K562 (cell line): ENCODE measurements around the gene SMAD3. TPM values are rescaled to one million over a fixed set of nuclear protein-coding genes. Genes with fewer than 3 reads are reported as not detected.

Experiments used
- ATAC-seq: fragments of 200-7000 bp; cut with Tn5 transposase; 3 replicates; pipeline ENCODE4 v1.9.1; 2020; ENCODE audit warnings: moderate library complexity
- BruUV-seq: library from RNA; stranded (reverse); fragments of 400-500 nt; replicated peaks from 2 replicates; lab custom pipeline; 2021; lab: Mats Ljungman, UMichigan
- CTCF ChIA-PET: fragments of 300-600 bp; formaldehyde crosslinking; extraction: SDS; loops from one replicate; lab custom pipeline; 2021; ENCODE audit warnings: low intra/inter-chr PET ratio; lab: Yijun Ruan, JAX
- POLR2A ChIA-PET: fragments of 300-600, 350-650 bp; sonication (Branson Sonifier 250); formaldehyde crosslinking; extraction: SDS; loops from one replicate; lab custom pipeline; 2021; ENCODE audit warnings: antibody characterized with exemption, inconsistent platforms; lab: Yijun Ruan, JAX
- DNase-seq, 4 experiments: peaks; one replicate each; pipeline versions ENCODE4 v3.0.0 to v3.0.0-alpha.2; 2011 to 2018; ENCODE audit warnings: low spot score in 3 of 4, mixed read lengths in 3 of 4; ENCODE audit errors: extremely low read depth in 1 of 4
- FAIRE-seq: peaks from 2 replicates; lab custom pipeline; 2011; peaks lifted over from hg19 to GRCh38; lab: Jason Lieb, UNC
- H2AFZ ChIP-seq: 2 replicates; pipeline ENCODE4 v1.6.0; 2011; ENCODE audit warnings: low read depth, low read length, control low read depth, inconsistent platforms
- H3K27ac ChIP-seq: fragments of 200-600 bp; 3 replicates; pipeline ENCODE4 v1.8.0; 2011; ENCODE audit warnings: low read depth, mild to moderate bottlenecking, control low read depth, inconsistent platforms, low read length, moderate library complexity, mixed read lengths; ENCODE audit errors: extremely low read depth
- H3K27me3 ChIP-seq, 2 experiments: fragments of 300-600 bp in 1 of 2; 2 replicates in 1 of 2; 3 replicates in 1 of 2; pipeline versions ENCODE4 v1.6.0 to v1.8.0; 2011; ENCODE audit warnings: inconsistent platforms in 2 of 2, low read length in 2 of 2, mild to moderate bottlenecking in 1 of 2, mixed read lengths in 1 of 2, moderate library complexity in 1 of 2; ENCODE audit not compliant: control insufficient read depth in 2 of 2, insufficient read depth in 2 of 2
- H3K36me3 ChIP-seq: fragments of 300-600 bp; 3 replicates; pipeline ENCODE4 v1.8.0; 2011; ENCODE audit warnings: mild to moderate bottlenecking, low read length, inconsistent platforms; ENCODE audit not compliant: control insufficient read depth, insufficient read depth
- H3K4me1 ChIP-seq, 2 experiments: fragments of 200-600 bp in 1 of 2; replicated peaks in 1 of 2; 2 replicates in 1 of 2; 3 replicates in 1 of 2; pipeline versions ENCODE4 v1.5.1 to v1.8.0; 2011; ENCODE audit warnings: inconsistent platforms in 2 of 2, low read length in 2 of 2, mild to moderate bottlenecking in 1 of 2, mixed read lengths in 1 of 2, moderate library complexity in 1 of 2; ENCODE audit not compliant: control insufficient read depth in 2 of 2, insufficient read depth in 2 of 2
- H3K4me2 ChIP-seq: 2 replicates; pipeline ENCODE4 v1.6.1; 2011; ENCODE audit warnings: low read length, control low read depth, inconsistent platforms, mixed read lengths; ENCODE audit not compliant: insufficient read depth
- H3K4me3 ChIP-seq: fragments of 200-600 bp; sonication (generic), shearing (Covaris generic); 2 replicates; pipeline ENCODE4 v1.5.1; 2016; ENCODE audit warnings: control low read depth, inconsistent platforms
- H3K79me2 ChIP-seq: fragments of 200-600 bp; 3 replicates; pipeline ENCODE4 v1.8.0; 2011; ENCODE audit warnings: low read length, inconsistent platforms; ENCODE audit not compliant: control insufficient read depth, insufficient read depth
- H3K9ac ChIP-seq, 2 experiments: 2 replicates each; pipeline versions ENCODE4 v1.6.0 to v1.6.1; 2011; ENCODE audit warnings: low read depth in 2 of 2, low read length in 2 of 2, control low read depth in 1 of 2, inconsistent platforms in 1 of 2, mild to moderate bottlenecking in 1 of 2, mixed read lengths in 1 of 2; ENCODE audit not compliant: insufficient read depth in 1 of 2
- H3K9me1 ChIP-seq: one replicate; pipeline ENCODE4 v1.6.0; 2011; ENCODE audit warnings: inconsistent platforms, mild to moderate bottlenecking, low read length, moderate library complexity; ENCODE audit not compliant: control insufficient read depth, insufficient read depth
- H3K9me3 ChIP-seq: replicated peaks from 2 replicates; pipeline ENCODE4 v1.5.1; 2011; ENCODE audit warnings: low read depth, low read length, inconsistent platforms; ENCODE audit not compliant: control insufficient read depth, insufficient read depth
- H4K20me1 ChIP-seq: replicated peaks from 2 replicates; pipeline ENCODE4 v1.6.1; 2011; ENCODE audit warnings: low read length, inconsistent platforms, mixed read lengths; ENCODE audit not compliant: control insufficient read depth, insufficient read depth
- BACH1 ChIP-seq: fragments of 200-800 bp; sonication (Bioruptor generic); IDR thresholded peaks from 2 replicates; pipeline ENCODE4 v1.6.1; 2016; ENCODE audit warnings: missing genetic modification characterization, missing compliant biosample characterization
- CXXC5 ChIP-seq: fragments of 250-450 bp; sonication (Bioruptor Pico); IDR thresholded peaks from 2 replicates; pipeline ENCODE4 v1.8.0; 2022; ENCODE audit warnings: inconsistent platforms, mild to moderate bottlenecking, moderate library complexity
- EWSR1 ChIP-seq: fragments of 450-650 bp; IDR thresholded peaks from 2 replicates; pipeline ENCODE4 v1.6.1; 2018; ENCODE audit warnings: borderline replicate concordance, mild to moderate bottlenecking, low read depth, moderate library complexity; ENCODE audit not compliant: partially characterized antibody
- HCFC1 ChIP-seq: IDR thresholded peaks from 2 replicates; pipeline ENCODE4 v1.6.1; 2012; ENCODE audit warnings: low read depth, low read length, improper control_type of control experiment
- HES1 ChIP-seq: fragments of 450-650 bp; IDR thresholded peaks from 2 replicates; pipeline ENCODE4 v1.6.1; 2016; ENCODE audit warnings: low read depth, mild to moderate bottlenecking, moderate library complexity
- IRF2 ChIP-seq: sonication (generic); formaldehyde crosslinking; IDR thresholded peaks from 2 replicates; pipeline ENCODE4 v1.8.1; 2022; ENCODE audit warnings: mild to moderate bottlenecking, missing genetic modification reagents
- PHF20 ChIP-seq: fragments of 450-650 bp; IDR thresholded peaks from 2 replicates; pipeline ENCODE4 v1.6.1; 2018; ENCODE audit not compliant: partially characterized antibody
- RFX5 ChIP-seq: IDR thresholded peaks from 2 replicates; pipeline ENCODE4 v1.6.1; 2011; ENCODE audit warnings: low read depth, mild to moderate bottlenecking, improper control_type of control experiment, low read length
- STAT5A ChIP-seq: IDR thresholded peaks from 2 replicates; pipeline ENCODE4 v1.6.1; 2012; ENCODE audit warnings: low read length, inconsistent platforms, borderline replicate concordance
- TGIF2 ChIP-seq: sonication (generic); formaldehyde crosslinking; IDR thresholded peaks from 2 replicates; pipeline ENCODE4 v1.8.1; 2022; ENCODE audit warnings: mild to moderate bottlenecking, missing genetic modification reagents, moderate library complexity
- THAP12 ChIP-seq: fragments of 250-450 bp; sonication (Bioruptor Pico); IDR thresholded peaks from 2 replicates; pipeline ENCODE4 v1.9.0; 2021; ENCODE audit warnings: mild to moderate bottlenecking, inconsistent platforms
- ZNF311 ChIP-seq: fragments of 250-450 bp; sonication (Bioruptor Pico); IDR thresholded peaks from 2 replicates; pipeline ENCODE4 v1.4.0; 2020; ENCODE audit warnings: mild to moderate bottlenecking, moderate library complexity
- ZNF699 ChIP-seq: fragments of 250-450 bp; sonication (Bioruptor Pico); IDR thresholded peaks from 2 replicates; pipeline ENCODE4 v1.8.0; 2021; ENCODE audit warnings: mild to moderate bottlenecking, moderate library complexity; ENCODE audit not compliant: insufficient replicate concordance
- WGBS: fragments of 100-300 bp; shearing (Covaris generic); methylation state at CpG from one replicate; pipeline ENCODE4 v1.1.6; 2016; ENCODE audit warnings: low coverage, mixed read lengths; ENCODE audit not compliant: insufficient coverage; ENCODE audit errors: missing lambda C conversion rate; 5-methylcytosine and 5-hydroxymethylcytosine counted together
- in situ Hi-C: fragments of 300-500 bp; cut with MboI; formaldehyde crosslinking; loops from 4 replicates; pipeline ENCODE4 v1.15.0; 2018; ENCODE audit warnings: inconsistent platforms, mixed read lengths
- intact Hi-C: fragments of 100-400 bp; cut with micrococcal nuclease; formaldehyde crosslinking; loops from 2 replicates; pipeline ENCODE4 v1.14.2; 2022
- polyA plus RNA-seq, 8 experiments: library from polyadenylated mRNA; depleted of rRNA in 4 of 8; stranded (reverse) in 5 of 8; unstranded in 3 of 8; fragments of >200 nt; fragmentation: Nextera tagmentation in 2 of 8; fragmentation: Illumina TruSeq in 1 of 8; extraction: Ambion mirVana in 2 of 8; extraction: Trizol in 1 of 8; gene quantifications; 2 replicates each; pipeline versions ENCODE4 v1.2.1 to v1.2.3, GENCODE V29; 2011 to 2014; ENCODE audit warnings: inconsistent platforms in 1 of 8, missing spikeins in 1 of 8
- total RNA-seq, 7 experiments: library from RNA; depleted of rRNA in 6 of 7; stranded (reverse); fragments of >200 nt in 6 of 7; fragmentation: Illumina TruSeq in 2 of 7; extraction: Trizol in 2 of 7; gene quantifications; 2 replicates each; pipeline versions ENCODE4 v1.2.1 to v1.2.3, GENCODE V29; 2011 to 2021; ENCODE audit warnings: low replicate concordance in 1 of 7
- TF ChIP-seq, protein P1 (sequence below): fragments of 250-450 bp; sonication (Bioruptor Pico); IDR thresholded peaks from 2 replicates; pipeline ENCODE4 v1.5.0; 2021; ENCODE audit warnings: mild to moderate bottlenecking, borderline replicate concordance
- TF ChIP-seq, protein P2 (sequence below): IDR thresholded peaks from 2 replicates; pipeline ENCODE4 v1.6.1; 2011; ENCODE audit not compliant: insufficient read length; ENCODE audit errors: extremely low read depth

Gene SMAD3
- total and polyA plus RNA-seq, 9 of the 15 experiments (the other 6 are each of a cell fraction or from before 2014, with no cell fraction given), result 4.3 to 39.2 (median 11.1) TPM

GRCh38 chr15:67066959-67067853, 1.8 kb downstream of the SMAD3 start:
- intact Hi-C loops, result loop anchor here (5.0 to 10.0 kb wide), 2 partner anchors 108 to 185 kb away; partner anchors contain the start of genes AAGAB and IQCH
- TF ChIP-seq IRF2 (CRISPR knock-in tag) (no peak), BACH1 (tag) (no peak), EWSR1 (no peak), RFX5 (no peak), HCFC1 (no peak), CXXC5 (no peak; the same call in 1 of the 2 replicates), THAP12 (CRISPR knock-in tag) (no peak), HES1 (no peak), ZNF311 (CRISPR knock-in tag) (no peak), TGIF2 (CRISPR knock-in tag) (no peak), PHF20 (no peak), STAT5A (no peak), ZNF699 (CRISPR knock-in tag) (no peak)
- TF ChIP-seq, protein P1, sequence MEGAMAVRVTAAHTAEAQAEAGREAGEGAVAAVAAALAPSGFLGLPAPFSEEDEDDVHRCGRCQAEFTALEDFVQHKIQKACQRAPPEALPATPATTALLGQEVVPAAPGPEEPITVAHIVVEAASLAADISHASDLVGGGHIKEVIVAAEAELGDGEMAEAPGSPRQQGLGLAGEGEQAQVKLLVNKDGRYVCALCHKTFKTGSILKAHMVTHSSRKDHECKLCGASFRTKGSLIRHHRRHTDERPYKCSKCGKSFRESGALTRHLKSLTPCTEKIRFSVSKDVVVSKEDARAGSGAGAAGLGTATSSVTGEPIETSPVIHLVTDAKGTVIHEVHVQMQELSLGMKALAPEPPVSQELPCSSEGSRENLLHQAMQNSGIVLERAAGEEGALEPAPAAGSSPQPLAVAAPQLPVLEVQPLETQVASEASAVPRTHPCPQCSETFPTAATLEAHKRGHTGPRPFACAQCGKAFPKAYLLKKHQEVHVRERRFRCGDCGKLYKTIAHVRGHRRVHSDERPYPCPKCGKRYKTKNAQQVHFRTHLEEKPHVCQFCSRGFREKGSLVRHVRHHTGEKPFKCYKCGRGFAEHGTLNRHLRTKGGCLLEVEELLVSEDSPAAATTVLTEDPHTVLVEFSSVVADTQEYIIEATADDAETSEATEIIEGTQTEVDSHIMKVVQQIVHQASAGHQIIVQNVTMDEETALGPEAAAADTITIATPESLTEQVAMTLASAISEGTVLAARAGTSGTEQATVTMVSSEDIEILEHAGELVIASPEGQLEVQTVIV (CRISPR knock-in tag), result no peak
- TF ChIP-seq, protein P2, sequence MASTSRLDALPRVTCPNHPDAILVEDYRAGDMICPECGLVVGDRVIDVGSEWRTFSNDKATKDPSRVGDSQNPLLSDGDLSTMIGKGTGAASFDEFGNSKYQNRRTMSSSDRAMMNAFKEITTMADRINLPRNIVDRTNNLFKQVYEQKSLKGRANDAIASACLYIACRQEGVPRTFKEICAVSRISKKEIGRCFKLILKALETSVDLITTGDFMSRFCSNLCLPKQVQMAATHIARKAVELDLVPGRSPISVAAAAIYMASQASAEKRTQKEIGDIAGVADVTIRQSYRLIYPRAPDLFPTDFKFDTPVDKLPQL, result no peak

More at GRCh38 chr15:67066959-67067853, 1.8 kb downstream of the SMAD3 start:
- Histone ChIP-seq H3K79me2 (peaks cover 56% of the 10 kb centered on the region), H3K9ac (peak overlapping the region; percentile 64 to 94), H3K27me3 (no peaks in the 10 kb centered on the region), H3K4me2 (peak overlapping the region; percentile 83), H3K27ac (peak overlapping the region; percentile 79), H3K9me1 (no peaks in the 10 kb centered on the region), H3K36me3 (peaks cover 20% of the 10 kb centered on the region), H4K20me1 (no peaks in the 10 kb centered on the region), H3K4me1 (peaks cover 37 to 46% of the 10 kb centered on the region in 2 experiments), H3K4me3 (peak overlapping the region; percentile 79), H3K9me3 (no peaks in the 10 kb centered on the region), H2AFZ (0 out of 2 replicates have a peak overlapping the region, but pooled peaks have one; percentile 65)
- in situ Hi-C loops, result no loop called here
- FAIRE-seq, result peak; percentile 35
- WGBS, result 4% methylated on average over 28 of the region's 28 CpGs
- ChIA-PET POLR2A (interaction anchor here (0.6 to 5.6 kb wide), 6 partner anchors 9 to 24 kb away, joined by 3 to 40 read pairs (median 5); no protein-coding TSS in a partner anchor), CTCF (no interaction called here)
- DNase-seq, result peak in 1 of 4 experiments; percentile 57
- ATAC-seq, result peak; percentile 4
- BruUV-seq, result no TSS peak
